Measurements from ENCODE around the gene RUFY3. TPM values are rescaled to one million over a fixed set of nuclear protein-coding genes. Genes with fewer than 3 reads are reported as not detected.
"Not testable (repeated sequence)": the region's sequence is repeated elsewhere in the genome, so short reads cannot be mapped to it uniquely, and the experiment has no call there.

The RUFY3 gene, protein sequence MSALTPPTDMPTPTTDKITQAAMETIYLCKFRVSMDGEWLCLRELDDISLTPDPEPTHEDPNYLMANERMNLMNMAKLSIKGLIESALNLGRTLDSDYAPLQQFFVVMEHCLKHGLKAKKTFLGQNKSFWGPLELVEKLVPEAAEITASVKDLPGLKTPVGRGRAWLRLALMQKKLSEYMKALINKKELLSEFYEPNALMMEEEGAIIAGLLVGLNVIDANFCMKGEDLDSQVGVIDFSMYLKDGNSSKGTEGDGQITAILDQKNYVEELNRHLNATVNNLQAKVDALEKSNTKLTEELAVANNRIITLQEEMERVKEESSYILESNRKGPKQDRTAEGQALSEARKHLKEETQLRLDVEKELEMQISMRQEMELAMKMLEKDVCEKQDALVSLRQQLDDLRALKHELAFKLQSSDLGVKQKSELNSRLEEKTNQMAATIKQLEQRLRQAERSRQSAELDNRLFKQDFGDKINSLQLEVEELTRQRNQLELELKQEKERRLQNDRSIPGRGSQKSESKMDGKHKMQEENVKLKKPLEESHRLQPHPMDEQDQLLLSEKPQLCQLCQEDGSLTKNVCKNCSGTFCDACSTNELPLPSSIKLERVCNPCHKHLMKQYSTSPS
- 70.1 TPM for polyA plus RNA-seq
- long read RNA-seq, donor 1, partial matches to known transcripts: 0 of 1 reads
- long read RNA-seq, donor 1, other reads (novel, unspliced or antisense): 0 of 1 reads
- long read RNA-seq, donor 2, full-length matches to known transcripts: 5 of 5 reads
- long read RNA-seq, donor 2, partial matches to known transcripts: 0 of 5 reads
- long read RNA-seq, donor 2, other reads (novel, unspliced or antisense): 0 of 5 reads
- long read RNA-seq, donor 3, partial matches to known transcripts: 249 of 254 reads
- long read RNA-seq, donor 3, other reads (novel, unspliced or antisense): 0 of 254 reads
- long read RNA-seq, donor 4: 0 reads
- long read RNA-seq, donor 5, full-length matches to known transcripts: 5 of 5 reads
- long read RNA-seq, donor 5, partial matches to known transcripts: 0 of 5 reads
- long read RNA-seq, donor 5, other reads (novel, unspliced or antisense): 0 of 5 reads
- long read RNA-seq, donor 6, full-length matches to known transcripts: 6 of 6 reads
- long read RNA-seq, donor 6, partial matches to known transcripts: 0 of 6 reads
- long read RNA-seq, donor 6, other reads (novel, unspliced or antisense): 0 of 6 reads
- long read RNA-seq, donor 7, full-length matches to known transcripts: 3 of 3 reads
- long read RNA-seq, donor 7, partial matches to known transcripts: 0 of 3 reads
- long read RNA-seq, donor 7, other reads (novel, unspliced or antisense): 0 of 3 reads
- long read RNA-seq, donor 8, full-length matches to known transcripts: 5 of 80 reads
- long read RNA-seq, donor 8, partial matches to known transcripts: 45 of 80 reads
- long read RNA-seq, donor 8, other reads (novel, unspliced or antisense): 30 of 80 reads
- long read RNA-seq, donor 9: 0 reads
- long read RNA-seq, donor 10, partial matches to known transcripts: 0 of 2 reads
- long read RNA-seq, donor 10, other reads (novel, unspliced or antisense): 0 of 2 reads
- long read RNA-seq, donor 11, partial matches to known transcripts: 20 of 49 reads
- long read RNA-seq, donor 11, other reads (novel, unspliced or antisense): 28 of 49 reads

- no peaks in the 10 kb centered on the region for H3K9me3 ChIP-seq (ENCODE audit: control insufficient read depth, low read depth, low read length)
- H3K27me3 ChIP-seq (ENCODE audit: control insufficient read depth, insufficient read depth, low read length): no peaks in the 10 kb centered on the region
- no peaks in the 10 kb centered on the region for H3K36me3 ChIP-seq (ENCODE audit: control insufficient read depth, insufficient read depth, low read length)
- peak within 1 kb of the TSS; percentile 37 for H3K27ac ChIP-seq (ENCODE audit: low read length)
- WGBS (ENCODE audit: insufficient coverage, low lambda C conversion rate): no CpG with 5 or more reads among the region's 3 CpGs
- peak within 1 kb of the TSS; percentile 19 for H3K4me3 ChIP-seq (ENCODE audit: low read length)
- no peaks in the 10 kb centered on the region for H3K4me1 ChIP-seq (ENCODE audit: control insufficient read depth, insufficient read depth, low read length)
- DNase-seq: peak in 1 of 2 donors; percentile 27
Observed at GRCh38 chr4:70721747-70722146, at the start of gene RUFY3. TSS of gene RUFY3 (plus strand) at chr4:70721964. CDS start at chr4:70722574, 610 bp downstream.

DNA sequence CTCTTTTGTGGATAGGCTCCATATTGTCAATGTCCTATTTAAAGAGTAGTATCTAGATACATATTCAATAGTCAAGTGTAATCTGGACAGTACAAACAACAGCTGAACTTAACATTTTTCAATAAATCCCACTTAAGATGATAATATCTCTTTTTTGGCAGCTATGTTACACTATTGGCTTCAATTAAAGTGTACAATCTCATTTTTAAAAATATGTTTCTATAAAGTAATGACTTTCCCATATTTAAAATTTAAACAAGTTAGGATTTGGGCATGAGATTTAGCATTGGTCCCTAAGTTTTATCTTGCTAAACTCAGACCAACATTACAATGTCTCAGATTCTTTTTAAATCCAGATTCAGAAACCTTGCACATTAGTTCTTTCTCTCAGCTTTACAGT lies 47.6 kb upstream of the RUFY3 start:
- Histone ChIP-seq H3K4me1 (ENCODE audit: control insufficient read depth, insufficient read depth, low read length) (no peaks in the 10 kb centered on the region), H3K27ac (ENCODE audit: low read length) (no peak overlapping the region), H3K9me3 (ENCODE audit: control insufficient read depth, low read depth, low read length) (no peaks in the 10 kb centered on the region), H3K36me3 (ENCODE audit: control insufficient read depth, insufficient read depth, low read length) (no peaks in the 10 kb centered on the region), H3K27me3 (ENCODE audit: control insufficient read depth, insufficient read depth, low read length) (no peaks in the 10 kb centered on the region), H3K4me3 (ENCODE audit: low read length) (no peak overlapping the region)
- DNase-seq: no peak

DNA sequence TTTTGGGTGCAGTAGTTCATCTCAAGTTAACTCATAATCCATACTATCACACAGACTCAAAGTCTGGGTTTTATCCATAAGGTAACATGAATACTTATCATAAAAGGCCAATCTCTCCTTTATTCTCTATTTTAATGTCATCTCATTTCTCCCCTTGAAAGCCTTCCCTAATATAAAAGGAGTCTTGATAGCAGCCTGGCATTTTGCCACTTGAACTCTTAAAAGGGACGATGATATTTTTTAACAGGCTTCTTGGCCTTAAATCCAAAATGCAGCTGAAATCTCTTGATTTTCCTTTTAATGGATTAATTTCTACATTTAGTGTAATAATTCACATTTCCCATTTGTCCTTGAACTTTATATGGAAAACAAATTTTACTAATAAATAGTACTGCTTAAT lies 47.0 kb upstream of the RUFY3 start:
- Histone ChIP-seq H3K27ac (ENCODE audit: low read length) (no peak overlapping the region), H3K27me3 (ENCODE audit: control insufficient read depth, insufficient read depth, low read length) (no peaks in the 10 kb centered on the region), H3K4me3 (ENCODE audit: low read length) (no peak overlapping the region), H3K36me3 (ENCODE audit: control insufficient read depth, insufficient read depth, low read length) (no peaks in the 10 kb centered on the region), H3K9me3 (ENCODE audit: control insufficient read depth, low read depth, low read length) (no peaks in the 10 kb centered on the region), H3K4me1 (ENCODE audit: control insufficient read depth, insufficient read depth, low read length) (no peaks in the 10 kb centered on the region)
- 86% methylated on average over 1 of the region's 1 CpG for WGBS (ENCODE audit: insufficient coverage, low lambda C conversion rate)
- DNase-seq: no peak

GRCh38 chr4:70676554-70677090 lies 45.1 kb upstream of the RUFY3 start:
- H3K4me3 ChIP-seq (ENCODE audit: low read length): no peak overlapping the region
- DNase-seq: no peak
- H3K27ac ChIP-seq (ENCODE audit: low read length): no peak overlapping the region
- H3K27me3 ChIP-seq (ENCODE audit: control insufficient read depth, insufficient read depth, low read length): no peaks in the 10 kb centered on the region
- H3K4me1 ChIP-seq (ENCODE audit: control insufficient read depth, insufficient read depth, low read length): no peaks in the 10 kb centered on the region
- no CpG with 5 or more reads among the region's 6 CpGs for WGBS (ENCODE audit: insufficient coverage, low lambda C conversion rate)
- H3K36me3 ChIP-seq (ENCODE audit: control insufficient read depth, insufficient read depth, low read length): no peaks in the 10 kb centered on the region
- H3K9me3 ChIP-seq (ENCODE audit: control insufficient read depth, low read depth, low read length): no peaks in the 10 kb centered on the region

- Histone ChIP-seq H3K4me1 (ENCODE audit: control insufficient read depth, insufficient read depth, low read length) (no peaks in the 10 kb centered on the region), H3K36me3 (ENCODE audit: control insufficient read depth, insufficient read depth, low read length) (no peaks in the 10 kb centered on the region), H3K4me3 (ENCODE audit: low read length) (no peak overlapping the region), H3K27me3 (ENCODE audit: control insufficient read depth, insufficient read depth, low read length) (no peaks in the 10 kb centered on the region), H3K27ac (ENCODE audit: low read length) (no peak overlapping the region), H3K9me3 (ENCODE audit: control insufficient read depth, low read depth, low read length) (no peaks in the 10 kb centered on the region)
- no peak for DNase-seq
- 100% methylated on average over 1 of the region's 1 CpG for WGBS (ENCODE audit: insufficient coverage, low lambda C conversion rate)
Observed at GRCh38 chr4:70678383-70678999, 43.3 kb upstream of the RUFY3 start.

DNA sequence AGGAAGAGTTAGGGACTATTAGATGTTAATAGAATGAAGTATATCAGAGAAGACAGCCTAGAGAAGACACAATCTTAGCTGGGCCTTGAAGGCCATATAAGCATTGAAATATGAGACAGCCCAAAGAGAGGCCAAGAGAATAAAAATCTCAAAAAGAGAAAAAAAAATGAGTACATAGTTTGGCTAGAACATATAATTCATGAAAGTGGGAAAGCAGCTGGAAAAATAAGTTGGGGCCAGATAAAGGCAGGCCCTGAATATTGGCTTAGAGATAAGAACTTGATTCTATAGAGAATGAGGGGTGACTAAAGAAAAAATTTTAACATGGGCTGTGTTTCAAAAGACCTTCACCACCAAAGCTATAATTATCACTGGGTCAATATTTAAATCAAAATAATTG lies 40.8 kb upstream of the RUFY3 start:
- Histone ChIP-seq H3K4me3 (ENCODE audit: low read length) (no peak overlapping the region), H3K9me3 (ENCODE audit: control insufficient read depth, low read depth, low read length) (no peaks in the 10 kb centered on the region), H3K4me1 (ENCODE audit: control insufficient read depth, insufficient read depth, low read length) (no peaks in the 10 kb centered on the region), H3K27ac (ENCODE audit: low read length) (no peak overlapping the region), H3K36me3 (ENCODE audit: control insufficient read depth, insufficient read depth, low read length) (no peaks in the 10 kb centered on the region), H3K27me3 (ENCODE audit: control insufficient read depth, insufficient read depth, low read length) (no peaks in the 10 kb centered on the region)
- DNase-seq: no peak

DNA sequence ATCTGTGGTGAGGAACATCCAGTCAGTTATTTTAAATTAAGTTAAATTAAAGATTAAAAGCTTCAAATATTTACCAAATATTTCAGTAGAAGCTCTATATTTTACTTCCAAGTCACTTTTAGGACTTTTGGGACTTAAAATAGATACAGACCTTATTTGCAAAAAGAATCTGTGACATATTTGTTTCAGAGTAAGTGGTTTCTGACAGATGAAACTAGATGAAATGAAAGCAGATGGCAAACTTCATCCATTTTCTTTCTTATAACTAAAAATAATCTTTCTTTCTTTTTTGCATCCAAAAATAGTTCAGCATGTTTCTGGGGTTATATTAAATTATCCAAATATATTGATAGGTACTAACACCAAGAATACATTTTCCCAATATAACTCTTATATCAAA lies 40.1 kb upstream of the RUFY3 start:
- Histone ChIP-seq H3K36me3 (ENCODE audit: control insufficient read depth, insufficient read depth, low read length) (no peaks in the 10 kb centered on the region), H3K4me1 (ENCODE audit: control insufficient read depth, insufficient read depth, low read length) (no peaks in the 10 kb centered on the region), H3K27me3 (ENCODE audit: control insufficient read depth, insufficient read depth, low read length) (no peaks in the 10 kb centered on the region), H3K4me3 (ENCODE audit: low read length) (no peak overlapping the region), H3K9me3 (ENCODE audit: control insufficient read depth, low read depth, low read length) (no peaks in the 10 kb centered on the region), H3K27ac (ENCODE audit: low read length) (no peak overlapping the region)
- no peak for DNase-seq

- not testable (repeated sequence) for H3K27me3 ChIP-seq (ENCODE audit: control insufficient read depth, insufficient read depth, low read length); H3K9me3 ChIP-seq (ENCODE audit: control insufficient read depth, low read depth, low read length); H3K27ac ChIP-seq (ENCODE audit: low read length); H3K4me1 ChIP-seq (ENCODE audit: control insufficient read depth, insufficient read depth, low read length); H3K4me3 ChIP-seq (ENCODE audit: low read length); H3K36me3 ChIP-seq (ENCODE audit: control insufficient read depth, insufficient read depth, low read length); DNase-seq
- WGBS (ENCODE audit: insufficient coverage, low lambda C conversion rate): 100% methylated on average over 1 of the region's 3 CpGs
Observed at GRCh38 chr4:70682142-70682541, 39.6 kb upstream of the RUFY3 start.

DNA sequence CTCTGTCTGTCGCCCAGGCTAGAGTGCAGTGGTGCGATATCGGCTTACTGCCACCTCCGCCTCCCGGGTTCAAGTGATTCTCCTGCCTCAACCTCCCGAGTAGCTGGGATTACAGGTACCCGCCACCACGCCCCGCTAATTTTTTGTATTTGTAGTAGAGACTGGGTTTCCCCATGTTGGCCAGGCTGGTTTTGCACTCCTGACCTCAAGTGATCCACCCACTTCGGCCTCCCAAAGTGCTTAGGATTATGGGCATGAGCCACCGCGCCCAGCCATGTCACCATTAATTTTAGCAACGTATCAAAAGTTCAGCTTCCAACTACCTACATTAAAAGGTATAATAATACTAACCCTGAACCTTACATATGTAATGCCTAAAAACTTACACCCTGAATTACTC lies 34.4 kb upstream of the RUFY3 start:
- no peak for DNase-seq
- Histone ChIP-seq H3K9me3 (ENCODE audit: control insufficient read depth, low read depth, low read length) (no peaks in the 10 kb centered on the region), H3K4me3 (ENCODE audit: low read length) (peak overlapping the region; percentile 88), H3K27me3 (ENCODE audit: control insufficient read depth, insufficient read depth, low read length) (no peaks in the 10 kb centered on the region), H3K4me1 (ENCODE audit: control insufficient read depth, insufficient read depth, low read length) (peaks cover 16% of the 10 kb centered on the region), H3K27ac (ENCODE audit: low read length) (peak overlapping the region; percentile 92), H3K36me3 (ENCODE audit: control insufficient read depth, insufficient read depth, low read length) (peaks cover 7% of the 10 kb centered on the region)
- WGBS (ENCODE audit: insufficient coverage, low lambda C conversion rate): 90% methylated on average over 2 of the region's 13 CpGs

Measured in large intestine (tissue), 12 donors.